Endothelial cell of umbilical vein (primary cell): ENCODE results near the gene FARP1. TPM values are rescaled to one million over a fixed set of nuclear protein-coding genes. Genes with fewer than 3 reads are reported as not detected.

Experiments
- BruUV-seq: library from RNA; stranded (reverse); fragments of 400-500 nt; replicated peaks from 2 replicates; lab custom pipeline; 2021; lab: Mats Ljungman, UMichigan
- CTCF ChIA-PET: fragments of 300-600, 350-600 bp; sonication (Branson Sonifier 250); formaldehyde crosslinking; loops from one replicate; lab custom pipeline; 2021; ENCODE audit warnings: antibody characterized with exemption, inconsistent platforms; lab: Charles Lee
- POLR2A ChIA-PET: fragments of 300-600, 350-600 bp; sonication (Branson Sonifier 250); formaldehyde crosslinking; loops from one replicate; lab custom pipeline; 2021; ENCODE audit warnings: antibody characterized with exemption, inconsistent platforms; lab: Charles Lee
- DNase-seq: peaks from one replicate; pipeline ENCODE4 v3.0.0-alpha.2; 2011; ENCODE audit warnings: low read depth, low spot score
- FAIRE-seq: peaks from 2 replicates; lab custom pipeline; 2011; peaks lifted over from hg19 to GRCh38; lab: Jason Lieb, UNC
- H2AFZ ChIP-seq: 2 replicates; pipeline ENCODE4 v1.6.0; 2012; ENCODE audit warnings: low read depth, low read length, control low read depth, inconsistent platforms
- H3K27ac ChIP-seq: 2 replicates; pipeline ENCODE4 v1.5.1; 2011; ENCODE audit warnings: low read depth, mild to moderate bottlenecking, control low read depth, low read length, moderate library complexity; ENCODE audit not compliant: insufficient read depth
- H3K27me3 ChIP-seq, 2 experiments: 2 replicates each; pipeline versions ENCODE4 v1.6.0 to v1.6.1; 2011; ENCODE audit warnings: low read length in 2 of 2, mixed read lengths in 1 of 2; ENCODE audit not compliant: control insufficient read depth in 2 of 2, insufficient read depth in 2 of 2
- H3K36me3 ChIP-seq, 2 experiments: 2 replicates in 1 of 2; 3 replicates in 1 of 2; pipeline ENCODE4 v1.5.1; 2011; ENCODE audit warnings: low read length in 2 of 2, mild to moderate bottlenecking in 1 of 2, moderate library complexity in 1 of 2; ENCODE audit not compliant: control insufficient read depth in 2 of 2, insufficient read depth in 2 of 2; ENCODE audit errors: extremely low read depth in 1 of 2
- H3K4me1 ChIP-seq: 3 replicates; pipeline ENCODE4 v1.5.1; 2011; ENCODE audit warnings: mild to moderate bottlenecking, low read length; ENCODE audit not compliant: control insufficient read depth, insufficient read depth; ENCODE audit errors: extremely low read depth
- H3K4me2 ChIP-seq: 2 replicates; pipeline ENCODE4 v1.6.1; 2011; ENCODE audit warnings: low read length, control low read depth, mixed read lengths; ENCODE audit not compliant: insufficient read depth
- H3K4me3 ChIP-seq, 3 experiments: fragments of 200-600 bp in 1 of 3; sonication (generic), shearing (Covaris generic) in 1 of 3; replicated peaks in 1 of 3; 2 replicates each; pipeline ENCODE4 v1.5.1; 2011 to 2016; ENCODE audit warnings: control low read depth in 3 of 3, low read length in 3 of 3, mild to moderate bottlenecking in 2 of 3, inconsistent platforms in 1 of 3, low read depth in 1 of 3, moderate library complexity in 1 of 3; ENCODE audit not compliant: insufficient read depth in 1 of 3
- H3K79me2 ChIP-seq: 2 replicates; pipeline ENCODE4 v1.6.0; 2012; ENCODE audit warnings: low read length, inconsistent platforms; ENCODE audit not compliant: control insufficient read depth, insufficient read depth
- H3K9ac ChIP-seq: replicated peaks from 2 replicates; pipeline ENCODE3; 2011; ENCODE audit warnings: low read length, control low read depth; ENCODE audit not compliant: insufficient read depth; ENCODE audit errors: extremely low read depth
- H3K9me1 ChIP-seq: replicated peaks from 3 replicates; pipeline ENCODE4 v1.6.0; 2011; ENCODE audit warnings: mild to moderate bottlenecking, low read length; ENCODE audit not compliant: control insufficient read depth, insufficient read depth; ENCODE audit errors: extremely low read depth
- H3K9me3 ChIP-seq: replicated peaks from 2 replicates; pipeline ENCODE4 v1.5.1; 2012; ENCODE audit warnings: low read length, inconsistent platforms; ENCODE audit not compliant: control insufficient read depth, insufficient read depth
- H4K20me1 ChIP-seq: replicated peaks from 2 replicates; pipeline ENCODE3; 2011; ENCODE audit warnings: mild to moderate bottlenecking, low read length; ENCODE audit not compliant: control insufficient read depth, insufficient read depth; ENCODE audit errors: extremely low read depth
- EZH2 ChIP-seq: IDR thresholded peaks from 2 replicates; pipeline ENCODE4 v1.6.1; 2012; ENCODE audit warnings: borderline replicate concordance, low read depth, mild to moderate bottlenecking, moderate library complexity, low read length, inconsistent platforms; ENCODE audit not compliant: severe bottlenecking
- FOS ChIP-seq: IDR thresholded peaks from 2 replicates; pipeline ENCODE4 v1.6.1; 2011; ENCODE audit warnings: mild to moderate bottlenecking, low read length, moderate library complexity, borderline replicate concordance; ENCODE audit not compliant: insufficient read depth
- GATA2 ChIP-seq: IDR thresholded peaks from 2 replicates; pipeline ENCODE4 v1.7.0; 2011; ENCODE audit warnings: low read depth, mild to moderate bottlenecking, moderate library complexity, mixed read lengths, low read length; ENCODE audit not compliant: insufficient read length, insufficient read depth
- JUN ChIP-seq: IDR thresholded peaks from 2 replicates; pipeline ENCODE4 v1.6.1; 2011; ENCODE audit warnings: borderline replicate concordance, low read depth; ENCODE audit not compliant: insufficient read length, insufficient read depth
- MYC ChIP-seq: IDR thresholded peaks from one replicate; pipeline ENCODE4 v1.6.1; 2011; ENCODE audit warnings: mild to moderate bottlenecking, low read depth, low read length
- POLR2A ChIP-seq: IDR thresholded peaks from 2 replicates; pipeline ENCODE4 v1.6.1; 2012; ENCODE audit warnings: low read depth, mild to moderate bottlenecking, control low read depth, low read length
- POLR2AphosphoS5 ChIP-seq: IDR thresholded peaks from 2 replicates; pipeline ENCODE4 v1.6.1; 2012; ENCODE audit warnings: low read depth, mild to moderate bottlenecking, control low read depth, low read length, moderate library complexity; ENCODE audit not compliant: insufficient read depth
- dilution Hi-C: fragments of 300-500 bp; cut with MboI; formaldehyde crosslinking; loops from one replicate; pipeline ENCODE4 v1.15.0; 2019; ENCODE audit warnings: low sequenced_read_pairs; ENCODE audit not compliant: extremely low pct_ligation_motif_present
- intact Hi-C: fragments of 100-400 bp; cut with micrococcal nuclease; formaldehyde crosslinking; loops from one replicate; pipeline ENCODE4 v1.10.0; 2022
- polyA plus RNA-seq, 4 experiments: library from polyadenylated mRNA; depleted of rRNA in 3 of 4; stranded (reverse) in 3 of 4; unstranded in 1 of 4; fragments of >200 nt; gene quantifications; 2 replicates each; pipeline versions ENCODE4 v1.2.1 to v1.2.3, GENCODE V29; 2011 to 2012; ENCODE audit warnings: missing spikeins in 1 of 4
- total RNA-seq: library from RNA; stranded (reverse); gene quantifications from 2 replicates; pipeline ENCODE4 v1.2.3, GENCODE V29; 2021
- TF ChIP-seq, protein P1 (sequence below): IDR thresholded peaks from 2 replicates; pipeline ENCODE4 v1.6.1; 2011; ENCODE audit not compliant: insufficient read depth, insufficient read length
- TF ChIP-seq, protein P2 (sequence below), 2 donors: IDR thresholded peaks; 1 replicate in 1 of 2; 2 replicates in 1 of 2; pipeline ENCODE4 v1.5.1; 2011; ENCODE audit warnings: low read length in 2 of 2, mild to moderate bottlenecking in 2 of 2, moderate library complexity in 2 of 2, control low read depth in 1 of 2, inconsistent platforms in 1 of 2, low read depth in 1 of 2; ENCODE audit not compliant: insufficient read depth in 1 of 2; ENCODE audit errors: extremely low read depth in 1 of 2

Gene FARP1
- total and polyA plus RNA-seq, 2 donors (not counting 3 experiments of a cell fraction or from before 2014, with no cell fraction given) = 19.0 to 77.7 TPM

DNA sequence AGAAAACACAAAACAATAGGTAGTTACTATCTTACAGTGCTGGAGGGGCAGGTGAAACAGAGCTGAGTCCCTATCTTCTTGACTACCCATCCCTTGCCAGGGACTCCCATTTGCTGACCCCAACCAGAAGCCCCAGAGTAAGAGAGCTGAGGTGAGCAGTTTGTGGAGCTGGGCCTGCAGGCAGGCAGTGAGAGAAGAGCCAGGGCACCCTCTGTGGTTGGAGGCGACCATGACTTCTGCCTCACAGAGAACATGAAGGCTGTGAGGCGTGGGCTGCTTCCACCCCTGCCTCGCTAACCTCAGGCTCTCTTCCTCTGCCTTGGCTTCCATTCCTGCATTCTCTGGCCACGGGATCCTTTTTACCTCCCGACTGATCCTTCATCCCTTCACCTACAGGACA lies 81.7 kb downstream of the FARP1 start:
- no TSS peak for BruUV-seq
- DNase-seq (no peak), FAIRE-seq (no peak)
- Histone ChIP-seq H3K4me2 (no peak overlapping the region), H3K9me3 (no peaks in the 10 kb centered on the region), H3K9ac (no peak overlapping the region), H3K36me3 (no peaks in the 10 kb centered on the region), H3K27ac (no peak overlapping the region), H3K4me3 (no peak overlapping the region), H3K27me3 (no peaks in the 10 kb centered on the region), H3K4me1 (peaks cover 8% of the 10 kb centered on the region), H2AFZ (no peak overlapping the region), H4K20me1 (no peaks in the 10 kb centered on the region), H3K79me2 (peaks cover 2% of the 10 kb centered on the region), H3K9me1 (no peaks in the 10 kb centered on the region)
- intact Hi-C loops = no loop called here
- dilution Hi-C loops = no loop called here
- ChIA-PET CTCF (no interaction called here), POLR2A (no interaction called here)
- TF ChIP-seq FOS = no peak
- TF ChIP-seq, protein P1, sequence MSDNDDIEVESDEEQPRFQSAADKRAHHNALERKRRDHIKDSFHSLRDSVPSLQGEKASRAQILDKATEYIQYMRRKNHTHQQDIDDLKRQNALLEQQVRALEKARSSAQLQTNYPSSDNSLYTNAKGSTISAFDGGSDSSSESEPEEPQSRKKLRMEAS = no peak
- no peak for TF ChIP-seq GATA2
- TF ChIP-seq JUN = no peak
- no peak for TF ChIP-seq MYC
- TF ChIP-seq, protein P2, sequence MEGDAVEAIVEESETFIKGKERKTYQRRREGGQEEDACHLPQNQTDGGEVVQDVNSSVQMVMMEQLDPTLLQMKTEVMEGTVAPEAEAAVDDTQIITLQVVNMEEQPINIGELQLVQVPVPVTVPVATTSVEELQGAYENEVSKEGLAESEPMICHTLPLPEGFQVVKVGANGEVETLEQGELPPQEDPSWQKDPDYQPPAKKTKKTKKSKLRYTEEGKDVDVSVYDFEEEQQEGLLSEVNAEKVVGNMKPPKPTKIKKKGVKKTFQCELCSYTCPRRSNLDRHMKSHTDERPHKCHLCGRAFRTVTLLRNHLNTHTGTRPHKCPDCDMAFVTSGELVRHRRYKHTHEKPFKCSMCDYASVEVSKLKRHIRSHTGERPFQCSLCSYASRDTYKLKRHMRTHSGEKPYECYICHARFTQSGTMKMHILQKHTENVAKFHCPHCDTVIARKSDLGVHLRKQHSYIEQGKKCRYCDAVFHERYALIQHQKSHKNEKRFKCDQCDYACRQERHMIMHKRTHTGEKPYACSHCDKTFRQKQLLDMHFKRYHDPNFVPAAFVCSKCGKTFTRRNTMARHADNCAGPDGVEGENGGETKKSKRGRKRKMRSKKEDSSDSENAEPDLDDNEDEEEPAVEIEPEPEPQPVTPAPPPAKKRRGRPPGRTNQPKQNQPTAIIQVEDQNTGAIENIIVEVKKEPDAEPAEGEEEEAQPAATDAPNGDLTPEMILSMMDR (IDR thresholded peaks at IDR 0.05; ENCODE audit: extremely low read depth in 1 of 2, insufficient read depth in 1 of 2, low read depth in 1 of 2, low read length in 2 of 2) = no peak
- no peak for TF ChIP-seq EZH2
- TF ChIP-seq POLR2A = no peak
- TF ChIP-seq POLR2AphosphoS5 = no peak
